GM18951 (cell line): ENCODE measurements around the gene MRPS23.

Experiments
- POLR2A ChIP-seq: IDR thresholded peaks from 4 replicates; pipeline ENCODE4 v1.6.1; 2011; ENCODE audit warnings: mild to moderate bottlenecking; ENCODE audit not compliant: insufficient read length, insufficient read depth; ENCODE audit errors: extremely low read depth
- in situ Hi-C: fragments of 300-500 bp; cut with MboI; formaldehyde crosslinking; loops from one replicate; pipeline ENCODE4 v1.12.0; 2022; ENCODE audit warnings: low sequenced_read_pairs, mixed read lengths, inconsistent platforms; ENCODE audit not compliant: unreplicated experiment

Gene MRPS23

DNA sequence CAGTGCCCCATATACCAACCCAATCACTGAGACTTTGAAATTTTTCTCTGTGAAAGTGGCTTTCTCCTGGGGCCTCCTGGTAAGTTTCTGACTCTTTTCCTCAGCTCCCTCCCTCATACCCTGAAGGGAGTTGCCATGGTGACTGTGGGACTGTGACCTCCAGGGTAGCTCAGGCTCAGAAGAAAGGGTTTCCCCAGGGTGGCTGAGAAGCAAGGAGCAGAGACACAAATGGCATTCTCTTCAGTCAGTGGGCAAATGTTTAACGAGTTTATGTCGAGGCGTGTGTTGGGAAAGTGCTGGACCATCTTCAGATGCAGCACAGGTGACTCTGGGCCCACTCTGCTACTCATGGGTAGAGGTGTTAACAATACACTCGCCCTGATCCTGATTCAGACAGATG is 46.8 kb downstream of the MRPS23 start:
- no peak for TF ChIP-seq POLR2A

DNA sequence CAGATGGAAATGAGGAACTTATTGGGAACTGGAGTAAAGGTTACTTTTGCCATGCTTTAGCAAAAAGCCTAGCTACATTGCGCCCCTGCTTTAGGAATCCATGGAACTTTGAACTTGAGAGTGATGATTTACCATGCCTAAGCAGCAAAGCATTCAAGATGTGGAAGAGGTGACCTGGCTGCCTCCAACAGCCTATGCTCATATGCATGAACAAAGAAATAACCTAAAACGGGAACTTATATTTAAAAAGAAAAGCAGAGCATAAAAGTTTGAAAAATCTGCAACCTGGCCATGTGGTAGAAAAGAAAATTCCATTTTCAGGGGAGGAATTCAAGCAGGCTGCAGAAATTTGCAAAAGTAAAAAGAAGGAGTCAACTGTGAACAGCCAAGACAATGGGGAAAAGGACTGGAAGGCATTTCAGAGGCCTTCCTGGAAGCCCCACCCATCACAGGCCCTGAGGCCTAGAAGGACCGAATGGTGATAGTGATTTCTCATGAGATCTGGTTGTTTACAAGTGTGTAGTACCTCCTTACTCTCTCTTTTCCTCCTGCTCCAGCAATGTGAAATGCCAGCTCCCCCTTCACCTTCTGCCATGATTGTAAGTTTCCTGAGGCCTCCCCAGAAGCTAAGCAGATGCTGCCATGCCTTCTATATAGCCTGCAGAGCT is 48.7 kb downstream of the MRPS23 start:
- in situ Hi-C loops, result no loop called here
- TF ChIP-seq POLR2A, result no peak

More for the DNA sequence above, 46.8 kb downstream of the MRPS23 start:
- in situ Hi-C loops, result no loop called here

DNA sequence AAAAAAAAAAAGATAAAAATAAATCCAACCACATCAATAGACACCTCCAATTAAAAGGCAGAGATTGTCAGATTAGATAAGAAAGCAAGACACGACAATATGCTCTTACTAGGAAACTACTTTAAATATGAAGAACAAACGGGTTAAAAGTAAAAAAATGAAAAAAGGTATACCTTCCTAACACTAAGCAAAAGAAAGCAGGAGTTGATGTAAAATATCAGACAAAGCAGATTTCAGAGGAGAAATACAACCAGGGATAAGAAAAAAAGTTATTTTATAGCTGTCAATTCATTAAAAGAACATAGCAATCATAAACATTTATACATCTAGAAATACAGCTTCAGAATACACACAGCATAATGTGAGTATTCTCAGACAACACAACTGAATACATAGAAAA is 55.0 kb downstream of the MRPS23 start:
- in situ Hi-C loops, result no loop called here
- no peak for TF ChIP-seq POLR2A

DNA sequence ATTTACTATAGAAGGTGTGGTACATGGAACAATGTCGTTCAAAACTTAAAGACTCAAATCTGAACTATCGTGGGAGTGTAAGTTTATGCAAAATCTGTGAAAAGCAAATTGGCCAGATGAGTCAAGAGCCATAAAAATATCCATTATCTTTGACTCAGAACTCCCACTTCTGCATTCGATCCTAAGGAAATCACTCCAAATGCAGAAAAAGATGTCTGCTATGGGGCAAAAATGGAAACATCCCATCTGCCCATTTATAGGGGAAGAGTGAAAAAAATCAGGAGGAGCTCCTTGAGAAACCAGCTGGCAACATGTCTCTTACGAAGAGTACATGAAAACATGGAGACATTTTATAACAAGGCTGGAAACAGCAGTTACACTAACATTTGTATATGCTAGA is 61.1 kb downstream of the MRPS23 start:
- no peak for TF ChIP-seq POLR2A
- in situ Hi-C loops, result no loop called here

DNA sequence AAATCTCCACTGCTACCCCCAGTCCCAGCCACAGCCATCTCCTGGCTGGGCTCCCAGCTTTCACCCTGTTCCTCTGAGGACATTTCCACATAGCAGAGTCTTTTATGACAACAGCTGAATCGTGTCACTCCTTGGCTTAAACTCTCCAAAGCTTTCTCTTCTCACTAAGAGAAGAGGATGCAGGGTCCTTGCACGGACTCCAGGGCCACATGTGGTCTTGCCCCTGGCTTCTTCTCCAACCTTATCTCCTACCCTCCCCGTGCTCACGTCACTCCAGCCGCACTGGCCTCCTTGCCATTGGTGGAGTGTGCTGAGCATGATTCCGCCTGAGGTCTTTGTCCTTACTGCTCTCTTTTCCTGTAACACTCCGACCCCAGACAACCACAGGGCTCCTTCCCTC is 64.8 kb downstream of the MRPS23 start:
- in situ Hi-C loops, result no loop called here
- no peak for TF ChIP-seq POLR2A
